HepG2 (cell line): ENCODE data around the gene DLX5. TPM values are rescaled to one million over a fixed set of nuclear protein-coding genes. Genes with fewer than 3 reads are reported as not detected.

Source experiments
- ARNTL ChIP-seq: sonication (generic); formaldehyde crosslinking; IDR thresholded peaks from 2 replicates; pipeline ENCODE4 v1.4.0; 2020; ENCODE audit warnings: mild to moderate bottlenecking, missing genetic modification reagents
- ATF1 ChIP-seq: IDR thresholded peaks from 2 replicates; pipeline ENCODE4 v1.6.1; 2016; ENCODE audit warnings: mild to moderate bottlenecking, control low read depth
- CAMTA2 ChIP-seq: sonication (generic); formaldehyde crosslinking; IDR thresholded peaks from 2 replicates; pipeline ENCODE4 v1.4.0; 2020; ENCODE audit warnings: mild to moderate bottlenecking, missing genetic modification reagents, borderline replicate concordance
- DNMT1 ChIP-seq: sonication (generic); formaldehyde crosslinking; IDR thresholded peaks from 2 replicates; pipeline ENCODE4 v1.5.1; 2020; ENCODE audit warnings: mild to moderate bottlenecking, missing genetic modification reagents
- DNMT3B ChIP-seq: conservative IDR thresholded peaks from 2 replicates; pipeline ENCODE4 v1.6.1; 2016; ENCODE audit warnings: missing biosample characterization, control low read depth
- JUNB ChIP-seq: sonication (generic); formaldehyde crosslinking; IDR thresholded peaks from 2 replicates; pipeline ENCODE4 v1.8.0; 2022; ENCODE audit warnings: missing genetic modification reagents, mild to moderate bottlenecking, borderline replicate concordance
- JUND ChIP-seq: sonication (generic); formaldehyde crosslinking; IDR thresholded peaks from 2 replicates; pipeline ENCODE4 v1.8.0; 2022; ENCODE audit warnings: mild to moderate bottlenecking, missing genetic modification reagents
- KLF15 ChIP-seq: sonication (generic); formaldehyde crosslinking; IDR thresholded peaks from 2 replicates; pipeline ENCODE4 v1.8.1; 2023; ENCODE audit warnings: borderline replicate concordance, mild to moderate bottlenecking, inconsistent platforms, missing genetic modification reagents, mixed read lengths
- MAFK ChIP-seq, 2 experiments: IDR thresholded peaks in 1 of 2; conservative IDR thresholded peaks in 1 of 2; 2 replicates each; pipeline ENCODE4 v1.6.1; 2011; ENCODE audit warnings: improper control_type of control experiment in 2 of 2, low read length in 2 of 2
- MEF2D ChIP-seq: sonication (generic); formaldehyde crosslinking; IDR thresholded peaks from 2 replicates; pipeline ENCODE4 v1.5.1; 2020; ENCODE audit warnings: mild to moderate bottlenecking, missing genetic modification reagents
- NR2F1 ChIP-seq, 2 experiments: fragments of 450-650 bp in 1 of 2; formaldehyde crosslinking in 1 of 2; IDR thresholded peaks; 2 replicates each; pipeline versions ENCODE4 v1.5.0 to v1.6.1; 2016 to 2020; ENCODE audit warnings: mild to moderate bottlenecking in 1 of 2, missing compliant biosample characterization in 1 of 2, missing genetic modification reagents in 1 of 2, moderate library complexity in 1 of 2
- REPIN1 ChIP-seq: sonication (generic); formaldehyde crosslinking; IDR thresholded peaks from 2 replicates; pipeline ENCODE4 v1.8.0; 2022; ENCODE audit warnings: missing genetic modification reagents, low read depth, mild to moderate bottlenecking, borderline replicate concordance
- SMAD3 ChIP-seq: sonication (generic); formaldehyde crosslinking; IDR thresholded peaks from 2 replicates; pipeline ENCODE4 v1.4.0; 2020; ENCODE audit warnings: missing genetic modification reagents
- TBX2 ChIP-seq: sonication (generic); formaldehyde crosslinking; IDR thresholded peaks from 2 replicates; pipeline ENCODE4 v1.5.0; 2020; ENCODE audit warnings: missing genetic modification reagents, mild to moderate bottlenecking, borderline replicate concordance
- TCF12 ChIP-seq, 2 experiments: fragments of 450-650 bp in 1 of 2; sonication (generic) in 1 of 2; formaldehyde crosslinking in 1 of 2; IDR thresholded peaks; 2 replicates each; pipeline versions ENCODE4 v1.6.1 to v1.8.0; 2017 to 2022; ENCODE audit warnings: antibody characterized with exemption in 1 of 2, mild to moderate bottlenecking in 1 of 2, missing genetic modification reagents in 1 of 2, moderate library complexity in 1 of 2
- TCF7 ChIP-seq: sonication (generic); IDR thresholded peaks from 2 replicates; pipeline ENCODE4 v1.6.1; 2016; ENCODE audit warnings: antibody characterized with exemption, low read depth
- ZBTB42 ChIP-seq: sonication (generic); formaldehyde crosslinking; IDR thresholded peaks from 2 replicates; pipeline ENCODE4 v1.5.0; 2020; ENCODE audit warnings: mild to moderate bottlenecking, missing genetic modification reagents
- ZNF44 ChIP-seq: sonication (generic); formaldehyde crosslinking; IDR thresholded peaks from 2 replicates; pipeline ENCODE4 v1.5.1; 2020; ENCODE audit warnings: mild to moderate bottlenecking, missing genetic modification reagents
- ZNF614 ChIP-seq: IDR thresholded peaks from 2 replicates; pipeline ENCODE4 v1.6.1; 2018; ENCODE audit warnings: missing biosample characterization, missing genetic modification reagents, inconsistent platforms, borderline replicate concordance
- ZNF678 ChIP-seq: sonication (generic); formaldehyde crosslinking; IDR thresholded peaks from 2 replicates; pipeline ENCODE4 v1.4.0; 2020; ENCODE audit warnings: mild to moderate bottlenecking, missing genetic modification reagents
- ZNF788 ChIP-seq: sonication (generic); formaldehyde crosslinking; IDR thresholded peaks from 2 replicates; pipeline ENCODE4 v1.5.0; 2020; ENCODE audit warnings: mild to moderate bottlenecking, missing genetic modification reagents, borderline replicate concordance
- ZSCAN25 ChIP-seq: sonication (generic); formaldehyde crosslinking; IDR thresholded peaks from 2 replicates; pipeline ENCODE4 v1.8.0; 2022; ENCODE audit warnings: mild to moderate bottlenecking, missing genetic modification reagents
- polyA plus RNA-seq, 8 experiments: library from polyadenylated mRNA; depleted of rRNA in 3 of 8; stranded (reverse) in 7 of 8; unstranded in 1 of 8; fragments of >200 nt; fragmentation: Illumina TruSeq in 4 of 8; extraction: Trizol in 4 of 8; gene quantifications; 2 replicates each; pipeline versions ENCODE4 v1.2.1 to v1.2.3, GENCODE V29; 2011 to 2016; ENCODE audit warnings: low read depth in 4 of 8, missing spikeins in 1 of 8, mixed read lengths in 1 of 8; ENCODE audit not compliant: insufficient read depth in 1 of 8
- total RNA-seq, 5 experiments: library from RNA; depleted of rRNA; stranded (reverse); fragments of >200 nt; fragmentation: Illumina TruSeq; extraction: Trizol; gene quantifications; 2 replicates each; pipeline ENCODE4 v1.2.3, GENCODE V29; 2016; ENCODE audit warnings: low read depth in 1 of 5
- TF ChIP-seq, protein P1 (sequence below): sonication (generic); formaldehyde crosslinking; IDR thresholded peaks from 2 replicates; pipeline ENCODE4 v1.4.0; 2020; ENCODE audit warnings: missing genetic modification reagents
- TF ChIP-seq, protein P2 (sequence below): sonication (generic); formaldehyde crosslinking; IDR thresholded peaks from 2 replicates; pipeline ENCODE4 v1.5.0; 2020; ENCODE audit warnings: missing genetic modification reagents
- TF ChIP-seq, protein P3 (sequence below): sonication (generic); formaldehyde crosslinking; IDR thresholded peaks from 2 replicates; pipeline ENCODE4 v1.8.1; 2023; ENCODE audit warnings: missing genetic modification reagents, inconsistent platforms, borderline replicate concordance
- TF ChIP-seq, protein P4 (sequence below), 2 experiments: fragments of 450-650 bp in 1 of 2; sonication (generic) in 1 of 2; formaldehyde crosslinking; IDR thresholded peaks; 2 replicates each; pipeline versions ENCODE4 v1.5.0 to v1.8.0; 2020 to 2022; ENCODE audit warnings: mild to moderate bottlenecking in 1 of 2, missing genetic modification reagents in 1 of 2

The DLX5 gene
- total and polyA plus RNA-seq, 2 of the 13 experiments (the other 11 are each of a cell fraction or from before 2014, with no cell fraction given) = not detected

DNA sequence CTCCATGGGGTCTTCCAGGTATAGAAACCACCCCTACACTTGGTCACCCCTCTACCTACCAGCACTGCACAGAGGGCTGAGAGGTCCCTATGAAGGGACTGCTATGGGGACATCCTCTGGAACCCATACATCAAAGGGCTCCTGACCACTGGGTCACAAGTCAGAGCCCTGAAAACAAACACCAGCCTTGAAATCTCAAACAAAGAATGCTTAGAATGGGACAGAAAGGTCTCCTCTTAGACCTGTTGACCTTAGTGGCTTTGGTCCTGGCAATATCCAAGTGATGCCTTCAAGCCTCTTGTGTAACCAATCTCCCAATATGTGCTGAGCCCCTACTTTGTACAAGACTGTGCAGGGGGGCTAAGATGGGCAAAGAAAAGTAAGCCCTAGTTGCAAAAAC, 53.9 kb downstream of the DLX5 start (continued):
- TF ChIP-seq TCF7 = peak; percentile 96
- peak; percentile 72 for TF ChIP-seq ARNTL (CRISPR knock-in tag)
- no peak for TF ChIP-seq MEF2D (CRISPR knock-in tag)
- TF ChIP-seq, protein P1, sequence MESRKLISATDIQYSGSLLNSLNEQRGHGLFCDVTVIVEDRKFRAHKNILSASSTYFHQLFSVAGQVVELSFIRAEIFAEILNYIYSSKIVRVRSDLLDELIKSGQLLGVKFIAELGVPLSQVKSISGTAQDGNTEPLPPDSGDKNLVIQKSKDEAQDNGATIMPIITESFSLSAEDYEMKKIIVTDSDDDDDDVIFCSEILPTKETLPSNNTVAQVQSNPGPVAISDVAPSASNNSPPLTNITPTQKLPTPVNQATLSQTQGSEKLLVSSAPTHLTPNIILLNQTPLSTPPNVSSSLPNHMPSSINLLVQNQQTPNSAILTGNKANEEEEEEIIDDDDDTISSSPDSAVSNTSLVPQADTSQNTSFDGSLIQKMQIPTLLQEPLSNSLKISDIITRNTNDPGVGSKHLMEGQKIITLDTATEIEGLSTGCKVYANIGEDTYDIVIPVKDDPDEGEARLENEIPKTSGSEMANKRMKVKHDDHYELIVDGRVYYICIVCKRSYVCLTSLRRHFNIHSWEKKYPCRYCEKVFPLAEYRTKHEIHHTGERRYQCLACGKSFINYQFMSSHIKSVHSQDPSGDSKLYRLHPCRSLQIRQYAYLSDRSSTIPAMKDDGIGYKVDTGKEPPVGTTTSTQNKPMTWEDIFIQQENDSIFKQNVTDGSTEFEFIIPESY (CRISPR knock-in tag) = no peak
- TF ChIP-seq, protein P2, sequence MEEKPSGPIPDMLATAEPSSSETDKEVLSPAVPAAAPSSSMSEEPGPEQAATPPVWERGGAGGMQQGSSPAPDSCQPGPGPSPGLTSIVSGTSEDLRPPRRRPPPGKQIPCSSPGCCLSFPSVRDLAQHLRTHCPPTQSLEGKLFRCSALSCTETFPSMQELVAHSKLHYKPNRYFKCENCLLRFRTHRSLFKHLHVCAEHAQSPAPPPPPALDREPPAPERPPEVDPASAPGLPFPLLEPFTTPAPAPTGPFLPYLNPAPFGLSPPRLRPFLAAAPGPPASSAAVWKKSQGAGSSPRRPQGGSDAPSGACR (CRISPR knock-in tag) = no peak
- peak; percentile 74; the same call in 1 of the 2 replicates for TF ChIP-seq ZNF614 (CRISPR knock-in tag)
- TF ChIP-seq MAFK (conservative IDR thresholded peaks at IDR 0.05 in 1 of 2, IDR thresholded peaks at IDR 0.05 in 1 of 2; ENCODE audit: low read length in 2 of 2) = 0 out of 4 replicates have a peak, but pooled peaks of 1 of the 2 experiments have one; percentile 9
- no peak for TF ChIP-seq ZNF678 (CRISPR knock-in tag)
- 0 out of 2 replicates have a peak, but pooled peaks have one; percentile 24 for TF ChIP-seq DNMT3B (CRISPR knock-in tag)
- peak; percentile 98 to 99 for TF ChIP-seq NR2F1 (CRISPR knock-in tag; IDR thresholded peaks at IDR 0.05)
- TF ChIP-seq ATF1 = peak; percentile 53; the same call in 1 of the 2 replicates
- no peak for TF ChIP-seq JUND
- peak; percentile 83 for TF ChIP-seq TBX2 (CRISPR knock-in tag)
- TF ChIP-seq KLF15 (CRISPR knock-in tag) = no peak
- TF ChIP-seq SMAD3 = peak; percentile 63; the same call in 1 of the 2 replicates
- peak; percentile 34; the same call in 1 of the 2 replicates for TF ChIP-seq ZNF788 (CRISPR knock-in tag)
- TF ChIP-seq JUNB (CRISPR knock-in tag) = no peak
- no peak for TF ChIP-seq ZBTB42
- no peak for TF ChIP-seq DNMT1 (CRISPR knock-in tag)
- TF ChIP-seq, protein P3, sequence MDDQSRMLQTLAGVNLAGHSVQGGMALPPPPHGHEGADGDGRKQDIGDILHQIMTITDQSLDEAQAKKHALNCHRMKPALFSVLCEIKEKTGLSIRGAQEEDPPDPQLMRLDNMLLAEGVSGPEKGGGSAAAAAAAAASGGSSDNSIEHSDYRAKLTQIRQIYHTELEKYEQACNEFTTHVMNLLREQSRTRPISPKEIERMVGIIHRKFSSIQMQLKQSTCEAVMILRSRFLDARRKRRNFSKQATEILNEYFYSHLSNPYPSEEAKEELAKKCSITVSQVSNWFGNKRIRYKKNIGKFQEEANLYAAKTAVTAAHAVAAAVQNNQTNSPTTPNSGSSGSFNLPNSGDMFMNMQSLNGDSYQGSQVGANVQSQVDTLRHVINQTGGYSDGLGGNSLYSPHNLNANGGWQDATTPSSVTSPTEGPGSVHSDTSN = no peak
- TF ChIP-seq REPIN1 (CRISPR knock-in tag) = peak; percentile 25; the same call in 1 of the 2 replicates
- no peak for TF ChIP-seq TCF12 (IDR thresholded peaks at IDR 0.05)
- 0 out of 2 replicates have a peak, but pooled peaks have one; percentile 54 for TF ChIP-seq TCF12 (CRISPR knock-in tag; IDR thresholded peaks at IDR 0.05)
- TF ChIP-seq ZSCAN25 (CRISPR knock-in tag) = peak; percentile 63; the same call in 1 of the 2 replicates
- TF ChIP-seq, protein P4, sequence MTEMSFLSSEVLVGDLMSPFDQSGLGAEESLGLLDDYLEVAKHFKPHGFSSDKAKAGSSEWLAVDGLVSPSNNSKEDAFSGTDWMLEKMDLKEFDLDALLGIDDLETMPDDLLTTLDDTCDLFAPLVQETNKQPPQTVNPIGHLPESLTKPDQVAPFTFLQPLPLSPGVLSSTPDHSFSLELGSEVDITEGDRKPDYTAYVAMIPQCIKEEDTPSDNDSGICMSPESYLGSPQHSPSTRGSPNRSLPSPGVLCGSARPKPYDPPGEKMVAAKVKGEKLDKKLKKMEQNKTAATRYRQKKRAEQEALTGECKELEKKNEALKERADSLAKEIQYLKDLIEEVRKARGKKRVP (CRISPR knock-in tag; IDR thresholded peaks at IDR 0.05) = no peak; a peak in 1 of 4 replicates
- TF ChIP-seq ZNF44 = peak; percentile 74; the same call in 1 of the 2 replicates
- TF ChIP-seq CAMTA2 (CRISPR knock-in tag) = no peak
